Left ventricle myocardium inferior (tissue), 1 donor: Measurements from ENCODE around the gene SCMH1. TPM values are rescaled to one million over a fixed set of nuclear protein-coding genes. Genes with fewer than 3 reads are reported as not detected.

Experiments
- DNase-seq: peaks from one replicate; pipeline ENCODE4 v3.0.0-alpha.2; 2020
- H3K27ac ChIP-seq: fragments of 200-600 bp; replicated peaks from 2 replicates; pipeline ENCODE4 v1.8.0; 2021
- H3K27me3 ChIP-seq: fragments of 200-600 bp; 2 replicates; pipeline ENCODE4 v1.8.0; 2021; ENCODE audit warnings: low read depth
- H3K36me3 ChIP-seq: fragments of 200-600 bp; 2 replicates; pipeline ENCODE4 v1.8.0; 2021
- H3K4me1 ChIP-seq: fragments of 200-600 bp; 2 replicates; pipeline ENCODE4 v1.8.0; 2021
- H3K4me3 ChIP-seq: fragments of 200-600 bp; 2 replicates; pipeline ENCODE4 v1.8.0; 2021; ENCODE audit warnings: mild to moderate bottlenecking, moderate library complexity
- H3K9me3 ChIP-seq: fragments of 200-600 bp; replicated peaks from 2 replicates; pipeline ENCODE4 v1.8.0; 2021
- CTCF ChIP-seq: fragments of 200-600 bp; IDR thresholded peaks from 2 replicates; pipeline ENCODE4 v1.8.0; 2021; ENCODE audit warnings: antibody characterized with exemption, mild to moderate bottlenecking, borderline replicate concordance
- intact Hi-C: fragments of 100-400 bp; cut with micrococcal nuclease; formaldehyde crosslinking; loops from one replicate; pipeline ENCODE4 v1.11.0; 2022
- total RNA-seq: library from RNA; stranded (reverse); fragmentation: NEBNext Ultra II Directional; extraction: Animal tissue kit (Norgen Biotek cat#: 25700); gene quantifications from one replicate; pipeline ENCODE4 v1.2.1, GENCODE V29; 2021
- donor health status: DM: no; HTN: yes; CAD: no; lungs with severe emphysema.

The SCMH1 gene
- total RNA-seq, 1 donor from 2014 or later: 48.1 TPM

GRCh38 chr1:41152622-41153044, 89.5 kb downstream of the SCMH1 start:
- no peak for DNase-seq
- no peak for TF ChIP-seq CTCF
- H3K4me1 ChIP-seq: peaks cover 26% of the 10 kb centered on the region
- H3K27me3 ChIP-seq: no peaks in the 10 kb centered on the region
- intact Hi-C loops: loop anchor here (10.0 kb wide), 1 partner anchor 108 kb away; no protein-coding TSS in a partner anchor
- H3K27ac ChIP-seq: peak overlapping the region; percentile 32
- peaks cover 9% of the 10 kb centered on the region for H3K36me3 ChIP-seq
- no peak overlapping the region for H3K4me3 ChIP-seq
- H3K9me3 ChIP-seq: no peaks in the 10 kb centered on the region

- no peak for TF ChIP-seq CTCF
- peaks cover 26% of the 10 kb centered on the region for H3K4me1 ChIP-seq
- H3K4me3 ChIP-seq: no peak overlapping the region
- H3K27me3 ChIP-seq: no peaks in the 10 kb centered on the region
- DNase-seq: no peak
- peaks cover 10% of the 10 kb centered on the region for H3K36me3 ChIP-seq
- H3K27ac ChIP-seq: peak overlapping the region; percentile 32
- intact Hi-C loops: loop anchor here (10.0 kb wide), 1 partner anchor 107 kb away; no protein-coding TSS in a partner anchor
- H3K9me3 ChIP-seq: no peaks in the 10 kb centered on the region
Observed at GRCh38 chr1:41151846-41152245, 90.3 kb downstream of the SCMH1 start.

DNA sequence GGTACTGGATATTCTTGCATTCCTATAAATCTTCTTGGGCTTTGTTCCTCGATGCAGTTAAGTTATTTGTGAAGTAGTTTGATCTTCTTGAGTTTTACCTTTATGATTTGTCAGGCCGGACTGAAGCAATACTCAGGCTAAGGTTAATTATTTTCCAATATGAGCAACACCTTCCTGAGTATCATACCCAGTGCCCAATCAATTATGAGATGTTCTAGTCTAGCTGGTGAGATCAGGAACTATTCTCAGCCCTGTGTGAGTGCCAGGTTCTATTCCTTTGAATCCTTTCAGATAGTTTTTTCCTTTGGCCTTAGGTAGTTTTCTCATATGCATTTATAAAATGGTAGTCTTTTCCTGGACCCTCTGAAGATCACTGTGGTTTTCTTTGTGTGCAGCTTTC, 92.5 kb downstream of the SCMH1 start:
- Histone ChIP-seq H3K27ac (no peak overlapping the region), H3K9me3 (no peaks in the 10 kb centered on the region), H3K4me3 (no peak overlapping the region), H3K27me3 (no peaks in the 10 kb centered on the region), H3K4me1 (peaks cover 26% of the 10 kb centered on the region), H3K36me3 (peaks cover 30% of the 10 kb centered on the region)
- DNase-seq: no peak
- TF ChIP-seq CTCF: no peak
- intact Hi-C loops: no loop called here

DNA sequence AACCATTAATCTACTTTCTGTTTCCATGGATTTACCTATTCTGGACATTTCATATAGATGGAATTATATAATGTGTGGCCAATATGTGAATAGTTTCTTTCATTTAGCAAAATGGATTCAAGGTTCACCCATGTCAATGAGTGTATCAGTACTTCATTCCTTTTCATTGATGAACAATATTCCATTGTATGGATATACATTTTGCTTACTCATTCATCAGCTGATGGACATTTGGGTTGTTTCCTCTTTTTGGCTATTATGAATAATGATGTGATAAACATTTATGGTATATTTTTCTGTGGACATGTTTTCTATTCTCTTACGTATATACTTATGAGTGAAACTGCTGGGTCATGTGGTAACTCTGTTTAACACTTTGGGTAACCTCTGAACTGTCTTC, 97.8 kb downstream of the SCMH1 start:
- Histone ChIP-seq H3K4me3 (no peak overlapping the region), H3K4me1 (no peaks in the 10 kb centered on the region), H3K27ac (no peak overlapping the region), H3K27me3 (no peaks in the 10 kb centered on the region), H3K9me3 (peaks cover 24% of the 10 kb centered on the region), H3K36me3 (peaks cover 63% of the 10 kb centered on the region)
- intact Hi-C loops: no loop called here
- no peak for TF ChIP-seq CTCF
- DNase-seq: no peak

- intact Hi-C loops: no loop called here
- no peaks in the 10 kb centered on the region for H3K4me1 ChIP-seq
- peaks cover 61% of the 10 kb centered on the region for H3K36me3 ChIP-seq
- peaks cover 24% of the 10 kb centered on the region for H3K9me3 ChIP-seq
- H3K27me3 ChIP-seq: no peaks in the 10 kb centered on the region
- no peak overlapping the region for H3K4me3 ChIP-seq
- no peak for DNase-seq
- H3K27ac ChIP-seq: no peak overlapping the region
- TF ChIP-seq CTCF: no peak
Observed at GRCh38 chr1:41138549-41138948, 103.6 kb downstream of the SCMH1 start.
